GM12801 (cell line): ENCODE measurements around the gene JPT2.

Experiments
- CTCF ChIP-seq: IDR thresholded peaks from one replicate; pipeline ENCODE4 v1.5.1; 2011; ENCODE audit warnings: control low read depth; ENCODE audit not compliant: insufficient read length; ENCODE audit errors: extremely low read depth

The JPT2 gene

GRCh38 chr16:1705688-1706385 lies 27.8 kb downstream of the JPT2 start, which contains the start of gene MAPK8IP3:
Gene MAPK8IP3 (plus strand): TSS chr16:1706195. CDS start chr16:1706340, 145 bp downstream.
- TF ChIP-seq CTCF = no peak

- no peak for TF ChIP-seq CTCF
Measured at GRCh38 chr16:1706386-1707192, 28.5 kb downstream of the JPT2 start.

- TF ChIP-seq CTCF = no peak
Measured at GRCh38 chr16:1707193-1707790, 29.2 kb downstream of the JPT2 start.

- no peak for TF ChIP-seq CTCF
Measured at GRCh38 chr16:1708083-1708767, 30.1 kb downstream of the JPT2 start.

GRCh38 chr16:1708768-1709180 lies 30.7 kb downstream of the JPT2 start:
- TF ChIP-seq CTCF = no peak

- no peak for TF ChIP-seq CTCF
Measured at GRCh38 chr16:1709356-1709755, 31.3 kb downstream of the JPT2 start.

GRCh38 chr16:1710811-1711507 lies 32.9 kb downstream of the JPT2 start:
- no peak for TF ChIP-seq CTCF
